ENCODE measurements around the gene CST5.

- TF ChIP-seq, protein P1, sequence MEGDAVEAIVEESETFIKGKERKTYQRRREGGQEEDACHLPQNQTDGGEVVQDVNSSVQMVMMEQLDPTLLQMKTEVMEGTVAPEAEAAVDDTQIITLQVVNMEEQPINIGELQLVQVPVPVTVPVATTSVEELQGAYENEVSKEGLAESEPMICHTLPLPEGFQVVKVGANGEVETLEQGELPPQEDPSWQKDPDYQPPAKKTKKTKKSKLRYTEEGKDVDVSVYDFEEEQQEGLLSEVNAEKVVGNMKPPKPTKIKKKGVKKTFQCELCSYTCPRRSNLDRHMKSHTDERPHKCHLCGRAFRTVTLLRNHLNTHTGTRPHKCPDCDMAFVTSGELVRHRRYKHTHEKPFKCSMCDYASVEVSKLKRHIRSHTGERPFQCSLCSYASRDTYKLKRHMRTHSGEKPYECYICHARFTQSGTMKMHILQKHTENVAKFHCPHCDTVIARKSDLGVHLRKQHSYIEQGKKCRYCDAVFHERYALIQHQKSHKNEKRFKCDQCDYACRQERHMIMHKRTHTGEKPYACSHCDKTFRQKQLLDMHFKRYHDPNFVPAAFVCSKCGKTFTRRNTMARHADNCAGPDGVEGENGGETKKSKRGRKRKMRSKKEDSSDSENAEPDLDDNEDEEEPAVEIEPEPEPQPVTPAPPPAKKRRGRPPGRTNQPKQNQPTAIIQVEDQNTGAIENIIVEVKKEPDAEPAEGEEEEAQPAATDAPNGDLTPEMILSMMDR (IDR thresholded peaks at IDR 0.05; ENCODE audit: poor library complexity): no peak
- TF ChIP-seq EZH2 (IDR thresholded peaks at IDR 0.05; ENCODE audit: borderline replicate concordance) (no peak), EZH2phosphoT487 (IDR thresholded peaks at IDR 0.05; ENCODE audit: low read depth, severe bottlenecking, unreplicated experiment) (no peak)
Measured at GRCh38 chr20:23928353-23928752, 48.8 kb upstream of the CST5 start.
